ENCODE results near the gene TAF6L. TPM values are rescaled to one million over a fixed set of nuclear protein-coding genes. Genes with fewer than 3 reads are reported as not detected.

Gene TAF6L
- polyA plus RNA-seq, 3 donors from 2014 or later, result 3.8 to 9.6 (median 7.3) TPM

GRCh38 chr11:62831520-62832335 lies 60.5 kb downstream of the TAF6L start, which contains the start of gene STX5:
Gene STX5, minus strand, starts transcription at chr11:62832051. Its CDS starts 808 bp downstream, at chr11:62831243.
- Mint-ChIP-seq H3K4me3 (peak within 1 kb of the TSS; percentile 93 to 97 (median 95)), H3K27ac (peak within 1 kb of the TSS; percentile 95 to 100 (median 98)), H3K4me1 (peaks cover 34 to 55% of the 10 kb centered on the region in 2 donors), H3K27me3 (ENCODE audit: low read depth in 3 of 3) (peaks cover 5 to 10% (median 8%) of the 10 kb centered on the region in 3 donors), H3K36me3 (peaks cover 6 to 21% (median 8%) of the 10 kb centered on the region in 3 donors), H3K9me3 (no peaks in the 10 kb centered on the region)
- peak; percentile 100 for DNase-seq

- DNase-seq, result no peak
- Mint-ChIP-seq H3K4me3 (peak within 1 kb of the TSS; percentile 93 to 97 (median 95)), H3K27me3 (ENCODE audit: low read depth in 3 of 3) (peaks cover 5 to 10% (median 8%) of the 10 kb centered on the region in 3 donors), H3K27ac (peak within 1 kb of the TSS; percentile 95 to 100 (median 98)), H3K9me3 (no peaks in the 10 kb centered on the region), H3K4me1 (peaks cover 34 to 51% of the 10 kb centered on the region in 2 donors), H3K36me3 (peaks cover 2 to 15% (median 4%) of the 10 kb centered on the region in 3 donors)
Observed at GRCh38 chr11:62832336-62833234, 61.4 kb downstream of the TAF6L start, which contains the start of gene TEX54. Gene TEX54, minus strand, starts transcription at chr11:62832841.

GRCh38 chr11:62835336-62835735 lies 64.1 kb downstream of the TAF6L start:
- Mint-ChIP-seq H3K4me3 (peak overlapping the region in 1 of 5 donors; percentile 25), H3K27me3 (ENCODE audit: low read depth in 3 of 3) (peaks cover 5 to 17% (median 13%) of the 10 kb centered on the region in 3 donors), H3K4me1 (peaks cover 46 to 53% of the 10 kb centered on the region in 2 donors), H3K9me3 (no peaks in the 10 kb centered on the region), H3K27ac (peak overlapping the region in 1 of 6 donors; percentile 51), H3K36me3 (peaks cover 3 to 15% (median 4%) of the 10 kb centered on the region in 3 donors)
- no peak for DNase-seq

Other genes with a start within 250 kb of the TAF6L start
- 100 to 1,000 TPM in 1 of 3 donors, 10 to 100 TPM in 2; 45.0 to 217 (median 57.2) TPM for gene AHNAK, start 224.6 kb upstream of the TAF6L start, polyA plus RNA-seq
- 100 to 1,000 TPM; 628 to 849 (median 821) TPM for gene EEF1G, start 197.5 kb upstream of the TAF6L start, polyA plus RNA-seq
- gene TUT1, start 179.9 kb upstream of the TAF6L start, polyA plus RNA-seq, result 10 to 100 TPM in 2 of 3 donors, 1 to 10 TPM in 1; 7.3 to 16.2 (median 12.5) TPM
- gene MTA2, start 169.5 kb upstream of the TAF6L start, polyA plus RNA-seq, result 10 to 100 TPM in 2 of 3 donors, 1 to 10 TPM in 1; 9.7 to 48.4 (median 22.4) TPM
- gene EML3, start 158.6 kb upstream of the TAF6L start, polyA plus RNA-seq, result 10 to 100 TPM; 15.9 to 25.8 (median 17.9) TPM
- gene ROM1, start 158.1 kb upstream of the TAF6L start, polyA plus RNA-seq, result 1 to 10 TPM in 2 of 3 donors, under 1 TPM in 1; 0.17 to 2.1 (median 1.6) TPM
- gene B3GAT3, start 149.4 kb upstream of the TAF6L start, polyA plus RNA-seq, result 10 to 100 TPM; 35.5 to 54.1 (median 49.7) TPM
- gene GANAB, start 124.8 kb upstream of the TAF6L start, polyA plus RNA-seq, result 100 to 1,000 TPM; 135 to 246 (median 167) TPM
- gene INTS5, start 118.1 kb upstream of the TAF6L start, polyA plus RNA-seq, result 10 to 100 TPM; 19.1 to 43.9 (median 22.4) TPM
- gene C11orf98, start 106.2 kb upstream of the TAF6L start, polyA plus RNA-seq, result 100 to 1,000 TPM; 125 to 152 (median 136) TPM
- 1 to 10 TPM in 2 of 3 donors, not detected in 1; 2.1 to 4.4 TPM for gene CSKMT, start 106.1 kb upstream of the TAF6L start, polyA plus RNA-seq
- 10 to 100 TPM; 13.9 to 18.0 (median 14.0) TPM for gene UQCC3, start 99.7 kb upstream of the TAF6L start, polyA plus RNA-seq
- 10 to 100 TPM in 1 of 3 donors, 1 to 10 TPM in 2; 6.3 to 11.4 (median 6.5) TPM for gene LBHD1, start 99.1 kb upstream of the TAF6L start, polyA plus RNA-seq
- 100 to 1,000 TPM in 2 of 3 donors, 10 to 100 TPM in 1; 93.1 to 152 (median 152) TPM for gene UBXN1, start 92.3 kb upstream of the TAF6L start, polyA plus RNA-seq
- gene LRRN4CL, start 81.9 kb upstream of the TAF6L start, polyA plus RNA-seq, result not detected
- gene BSCL2, start 64.0 kb upstream of the TAF6L start, polyA plus RNA-seq, result 10 to 100 TPM; 52.5 to 54.1 (median 53.6) TPM
- not detected for gene GNG3, start 63.7 kb upstream of the TAF6L start, polyA plus RNA-seq
- 1 to 10 TPM in 2 of 3 donors, under 1 TPM in 1; 0.97 to 4.8 (median 1.1) TPM for gene HNRNPUL2, start 43.9 kb upstream of the TAF6L start, polyA plus RNA-seq
- 10 to 100 TPM; 11.2 to 19.0 (median 14.5) TPM for gene TTC9C, start 42.9 kb upstream of the TAF6L start, polyA plus RNA-seq
- gene ZBTB3, start 17.2 kb upstream of the TAF6L start, polyA plus RNA-seq, result 10 to 100 TPM in 1 of 3 donors, 1 to 10 TPM in 2; 4.1 to 14.2 (median 5.5) TPM
- gene POLR2G, start 9.8 kb upstream of the TAF6L start, polyA plus RNA-seq, result 100 to 1,000 TPM; 397 to 564 (median 472) TPM
- 100 to 1,000 TPM; 162 to 290 (median 174) TPM for gene TMEM179B, start 16.0 kb downstream of the TAF6L start, polyA plus RNA-seq
- 10 to 100 TPM; 47.9 to 69.7 (median 63.2) TPM for gene TMEM223, start 20.6 kb downstream of the TAF6L start, polyA plus RNA-seq
- 10 to 100 TPM; 42.9 to 73.3 (median 66.0) TPM for gene NXF1, start 34.0 kb downstream of the TAF6L start, polyA plus RNA-seq
- gene STX5, start 60.7 kb downstream of the TAF6L start, polyA plus RNA-seq, result 10 to 100 TPM; 46.9 to 47.7 (median 47.6) TPM
- 1 to 10 TPM in 2 of 3 donors, not detected in 1; 2.0 to 3.1 TPM for gene TEX54, start 61.4 kb downstream of the TAF6L start, polyA plus RNA-seq
- 10 to 100 TPM; 28.8 to 39.0 (median 31.9) TPM for gene WDR74, start 68.2 kb downstream of the TAF6L start, polyA plus RNA-seq
- gene SLC3A2, start 109.5 kb downstream of the TAF6L start, polyA plus RNA-seq, result 100 to 1,000 TPM; 134 to 162 (median 156) TPM
- not detected for gene CHRM1, start 150.0 kb downstream of the TAF6L start, polyA plus RNA-seq
- gene SLC22A6, start 213.6 kb downstream of the TAF6L start, polyA plus RNA-seq, result not detected
- gene SLC22A8, start 244.4 kb downstream of the TAF6L start, polyA plus RNA-seq, result not detected